Stimulated activated CD8-positive, alpha-beta memory T cell treated with anti-CD3 and anti-CD28 coated beads, Interleukin-15, amount 100 ng/mL, for 1 hour (primary cell): ENCODE data around the gene DBH.
"Not testable (repeated sequence)": the region's sequence is repeated elsewhere in the genome, so short reads cannot be mapped to it uniquely, and the experiment has no call there.

Experiments
- DNase-seq: peaks from one replicate; pipeline ENCODE4 v3.0.0-alpha.2; 2020; ENCODE audit warnings: low read depth

The DBH gene

DNA sequence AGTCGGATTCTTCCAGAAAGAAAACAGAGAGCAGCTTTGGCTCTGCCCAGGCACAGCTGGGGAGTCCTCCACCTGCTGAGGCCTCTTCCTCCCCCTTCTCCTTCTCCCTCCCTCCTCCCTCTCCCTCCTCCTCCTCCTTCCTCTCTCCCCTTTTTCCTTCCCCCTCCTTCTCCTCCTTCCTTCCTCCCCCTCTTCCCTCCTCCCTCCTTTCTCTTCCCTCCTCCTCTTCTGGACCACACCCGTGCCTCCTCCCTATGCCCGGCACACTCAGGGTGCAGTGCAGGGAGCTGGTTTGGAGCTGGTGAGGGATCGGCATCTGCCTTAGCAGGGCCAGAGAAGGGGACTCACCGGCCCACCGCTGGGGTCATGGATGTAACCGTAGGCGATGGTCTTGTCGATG lies 30.2 kb downstream of the DBH start:
- no peak for DNase-seq

DNA sequence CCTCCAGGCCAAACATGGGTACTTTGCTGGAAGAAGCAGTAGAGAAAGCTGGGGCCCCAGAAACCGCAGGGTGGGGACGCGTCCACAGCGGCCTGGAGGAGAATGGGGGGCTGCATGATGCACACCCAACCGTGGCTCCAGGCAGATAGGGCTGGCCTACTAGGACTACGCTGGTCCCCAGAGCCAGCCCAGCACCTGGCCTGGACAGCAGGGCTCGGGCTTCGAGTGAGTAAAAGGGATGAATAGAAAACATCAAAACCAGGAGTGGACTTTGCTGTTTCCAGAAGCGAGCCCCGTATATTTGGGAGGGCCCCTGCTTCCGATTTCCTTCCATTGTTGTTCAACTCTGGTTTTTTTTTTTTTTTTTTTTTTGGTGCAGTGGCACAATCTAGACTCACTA lies 30.7 kb downstream of the DBH start:
- DNase-seq, result no peak

GRCh38 chr9:133667759-133668450 lies 31.7 kb downstream of the DBH start:
- DNase-seq, result no peak

DNA sequence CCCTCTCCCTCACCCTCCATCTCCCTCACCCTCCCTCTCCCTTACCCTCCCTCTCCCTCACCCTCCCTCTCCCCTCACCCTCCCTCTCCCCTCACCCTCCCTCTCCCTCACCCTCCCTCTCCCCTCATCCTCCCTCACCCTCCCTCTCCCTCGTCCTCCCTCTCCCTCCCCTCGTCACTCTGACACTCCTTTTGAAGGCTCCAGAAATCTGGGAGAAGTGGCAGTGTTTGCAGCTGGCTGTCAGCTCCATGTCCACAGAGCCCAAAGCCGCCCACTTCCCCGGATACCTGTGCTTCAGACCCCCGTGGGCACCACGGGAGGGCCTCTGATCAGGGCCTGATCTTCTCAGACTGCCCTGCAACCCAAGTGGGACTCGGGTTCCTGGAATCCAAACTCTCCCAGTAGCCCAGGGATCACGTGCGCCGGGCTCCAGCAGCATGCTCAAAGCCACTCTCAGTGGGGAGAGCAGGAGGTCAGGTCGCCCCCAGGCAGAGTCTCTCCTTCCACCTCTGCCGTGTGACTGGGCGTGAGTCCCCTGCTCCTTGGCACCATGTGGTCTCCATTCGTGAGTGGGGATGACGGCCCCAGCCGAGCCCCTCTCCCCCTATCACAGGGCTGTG lies 33.1 kb downstream of the DBH start:
- DNase-seq, result no peak

DNA sequence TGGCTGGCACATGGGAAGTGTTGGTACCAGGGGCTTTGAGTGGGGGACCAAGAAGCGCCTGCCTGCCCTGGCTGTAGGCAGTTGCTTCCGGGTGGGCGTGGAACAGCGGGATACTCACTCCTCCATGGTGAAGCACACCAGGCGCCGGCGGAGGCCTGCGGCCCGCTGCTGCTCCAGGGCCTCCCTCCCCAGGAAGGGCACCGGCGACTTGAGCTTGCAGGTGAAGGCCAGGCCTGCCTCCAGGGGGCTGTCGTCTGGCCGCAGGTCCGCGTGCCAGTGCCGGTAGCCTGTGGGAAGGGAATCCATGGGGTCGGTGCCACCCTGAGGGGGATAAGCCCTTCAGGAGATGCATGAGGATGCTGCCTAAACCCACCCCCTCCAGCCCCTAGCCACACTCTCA lies 34.3 kb downstream of the DBH start:
- DNase-seq, result no peak

DNA sequence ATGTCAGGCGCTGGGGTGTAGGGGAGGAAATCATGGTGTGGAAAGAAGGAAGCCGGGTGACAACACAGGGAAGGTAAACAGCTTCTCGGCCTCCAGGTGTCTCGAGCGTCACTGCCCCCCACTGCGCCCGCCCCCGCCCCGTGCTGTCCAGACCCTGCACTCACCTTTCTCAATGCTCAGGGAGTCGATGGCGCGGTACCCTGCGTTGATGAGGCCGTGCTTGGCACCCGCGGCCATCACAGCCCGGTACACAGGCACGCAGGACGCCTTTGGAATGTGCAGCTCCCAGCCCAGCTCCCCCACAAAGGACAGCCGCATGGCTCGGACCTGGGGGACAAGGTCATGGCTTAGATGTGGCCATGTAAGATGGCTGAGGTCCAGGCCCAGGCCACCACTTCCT lies 35.2 kb downstream of the DBH start:
- DNase-seq, result no peak

DNA sequence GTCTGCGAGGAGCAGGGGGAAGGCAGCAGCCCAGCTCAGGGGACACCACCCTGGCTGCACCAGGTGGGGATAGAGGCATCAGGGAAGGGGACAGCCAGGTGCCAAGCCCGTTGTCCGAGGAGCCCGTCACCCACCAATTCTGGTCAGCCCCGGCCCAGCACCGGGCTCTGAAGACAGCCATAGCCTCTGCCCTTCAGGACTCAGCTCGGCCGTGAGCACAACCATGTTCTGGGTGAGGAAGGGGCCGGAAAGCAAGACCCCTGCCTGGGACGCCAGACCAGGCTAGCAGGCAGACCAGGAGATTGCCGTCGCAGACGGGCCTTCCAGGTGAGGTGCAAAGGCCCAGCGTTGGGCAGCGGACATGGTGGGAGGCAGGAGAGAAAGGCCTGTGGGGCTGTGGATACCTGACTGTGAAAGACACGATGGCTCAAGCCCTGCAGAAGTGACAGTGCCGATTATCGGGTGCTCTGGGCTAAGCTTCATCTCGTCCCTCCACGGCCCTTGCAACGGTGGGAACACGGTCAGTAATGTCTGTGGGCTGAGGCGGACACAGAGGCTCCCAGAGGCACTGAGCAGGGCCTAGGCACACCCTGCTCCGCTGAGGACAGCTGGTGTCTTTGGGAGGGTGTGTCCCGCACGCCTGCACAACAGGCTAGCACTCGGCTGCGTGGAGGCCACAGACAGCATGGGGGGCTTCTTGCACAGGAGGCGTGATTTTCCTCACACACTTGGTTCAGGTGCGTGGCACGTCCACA lies 36.5 kb downstream of the DBH start:
- no peak for DNase-seq

DNA sequence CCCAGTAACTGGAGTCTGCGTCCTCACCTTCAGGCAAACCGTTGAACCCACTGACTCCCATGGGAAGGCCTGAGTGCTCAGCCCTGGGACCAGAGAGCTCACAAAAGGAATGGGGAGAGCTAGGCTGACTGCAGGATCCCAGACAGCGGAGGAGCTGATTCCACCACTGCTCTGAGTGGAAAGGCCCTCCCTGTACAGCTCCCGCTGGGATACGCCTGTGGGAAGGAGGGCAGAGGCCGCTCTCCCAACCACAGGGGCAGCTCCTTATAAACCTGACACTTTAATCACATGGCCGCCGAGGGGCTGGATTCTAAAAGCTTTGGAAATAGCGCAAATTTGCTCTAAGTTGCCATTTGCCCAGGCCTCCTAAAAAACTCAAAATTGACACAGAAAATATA lies 37.1 kb downstream of the DBH start:
- DNase-seq, result no peak

DNA sequence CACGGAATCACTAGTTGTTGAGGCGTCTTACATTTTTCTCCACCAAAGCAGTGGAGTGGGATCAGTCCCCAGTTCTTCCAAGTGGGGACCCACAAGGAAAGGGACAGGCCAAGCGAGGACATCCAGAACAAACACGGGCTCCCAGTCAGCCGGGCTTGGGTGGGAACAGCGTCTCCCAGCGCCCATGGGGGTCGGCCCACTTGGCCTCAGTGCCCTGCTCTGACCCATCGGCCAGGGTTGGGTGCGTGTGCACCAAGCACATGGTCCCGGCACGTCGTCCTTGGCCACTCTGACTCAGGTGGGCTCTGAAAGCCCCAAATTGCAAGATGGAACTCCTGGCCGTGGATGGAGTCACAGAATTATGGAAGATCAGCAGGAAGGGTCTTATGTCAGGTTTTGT lies 37.9 kb downstream of the DBH start:
- DNase-seq, result no peak

DNA sequence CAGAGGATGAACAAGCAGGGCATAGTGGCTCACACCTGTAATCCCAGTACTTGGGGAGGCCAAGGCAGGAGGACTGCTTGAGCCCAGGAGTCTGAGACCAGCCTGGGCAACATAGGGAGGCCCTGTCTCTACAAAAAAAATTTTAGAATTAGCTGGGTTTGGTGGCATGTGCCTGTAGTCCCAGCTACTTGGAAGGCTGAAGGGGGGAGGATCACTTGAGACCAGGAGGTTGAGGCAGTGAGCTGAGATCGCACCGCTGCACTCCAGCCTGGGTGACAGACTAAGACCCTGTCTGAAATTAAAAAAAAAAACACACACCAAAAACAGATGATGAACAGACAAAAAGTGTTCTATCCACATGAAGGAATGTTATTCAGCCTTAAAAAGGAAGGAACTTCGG lies 39.6 kb downstream of the DBH start:
- DNase-seq, result not testable (repeated sequence)

DNA sequence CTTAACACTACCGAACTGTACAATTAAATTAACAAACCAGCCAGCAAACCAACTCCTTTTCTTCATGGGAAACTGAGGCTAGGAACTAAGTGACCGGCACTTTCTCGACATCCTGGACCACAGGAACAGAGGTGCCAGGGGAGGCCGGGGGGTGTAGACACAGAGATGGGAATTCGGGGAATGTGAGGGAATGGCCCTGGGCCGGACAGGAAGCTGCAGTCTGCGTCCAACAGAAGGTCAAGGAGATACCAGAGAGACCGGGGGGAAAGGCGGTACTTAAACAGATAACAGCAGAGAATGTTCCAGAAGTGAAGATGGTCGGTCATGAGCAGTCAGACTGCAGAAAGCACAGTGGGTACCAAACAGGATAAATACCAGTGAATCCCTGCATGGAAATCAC lies 40.3 kb downstream of the DBH start:
- DNase-seq, result no peak

DNA sequence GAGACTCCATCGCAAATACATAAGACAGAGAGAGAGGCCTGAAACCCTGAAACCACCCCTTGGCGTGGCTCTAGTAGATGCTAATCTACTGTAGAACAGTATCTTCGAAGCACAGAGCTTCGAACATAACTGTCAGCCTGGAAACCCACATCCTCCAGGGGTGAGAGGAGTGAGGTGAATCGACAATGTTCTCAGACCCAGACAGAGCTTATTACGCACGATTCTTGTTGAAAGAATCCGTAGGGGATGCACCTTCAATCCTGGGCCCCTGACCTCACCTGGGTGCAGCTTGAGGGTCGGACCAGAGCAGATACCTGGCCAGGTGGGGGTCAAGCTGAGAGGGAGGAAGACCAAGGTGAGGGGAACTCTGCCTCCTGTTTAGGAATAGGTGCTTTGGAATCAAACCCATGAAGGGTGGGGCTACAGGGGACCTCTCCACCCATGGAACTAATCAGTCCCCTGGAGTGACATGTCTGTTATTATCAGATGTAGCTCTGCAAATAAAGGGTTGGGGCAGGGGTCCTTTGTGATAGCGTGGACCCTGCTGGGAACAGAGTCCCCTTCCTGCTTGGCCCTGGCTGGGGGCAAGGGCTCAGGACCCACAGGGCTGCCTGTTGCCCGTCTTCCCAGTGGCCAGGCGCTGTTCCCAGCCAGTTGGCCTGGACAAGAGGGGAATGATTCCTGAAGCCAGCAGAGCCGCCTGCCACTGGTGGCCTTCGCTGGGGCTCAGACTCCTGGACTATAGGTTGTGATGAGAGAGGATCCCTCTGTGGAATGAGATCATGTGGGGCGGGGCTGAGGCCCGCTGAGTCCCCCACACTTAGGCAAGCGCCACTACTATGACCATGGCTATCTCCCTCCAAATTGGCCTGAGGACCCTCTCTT lies 41.2 kb downstream of the DBH start:
- no peak for DNase-seq

- no peak for DNase-seq
These were observed 42.9 kb downstream of the DBH start for GRCh38 chr9:133679056-133679455.

- DNase-seq, result no peak
These were observed 43.4 kb downstream of the DBH start for GRCh38 chr9:133679466-133680061.

DNA sequence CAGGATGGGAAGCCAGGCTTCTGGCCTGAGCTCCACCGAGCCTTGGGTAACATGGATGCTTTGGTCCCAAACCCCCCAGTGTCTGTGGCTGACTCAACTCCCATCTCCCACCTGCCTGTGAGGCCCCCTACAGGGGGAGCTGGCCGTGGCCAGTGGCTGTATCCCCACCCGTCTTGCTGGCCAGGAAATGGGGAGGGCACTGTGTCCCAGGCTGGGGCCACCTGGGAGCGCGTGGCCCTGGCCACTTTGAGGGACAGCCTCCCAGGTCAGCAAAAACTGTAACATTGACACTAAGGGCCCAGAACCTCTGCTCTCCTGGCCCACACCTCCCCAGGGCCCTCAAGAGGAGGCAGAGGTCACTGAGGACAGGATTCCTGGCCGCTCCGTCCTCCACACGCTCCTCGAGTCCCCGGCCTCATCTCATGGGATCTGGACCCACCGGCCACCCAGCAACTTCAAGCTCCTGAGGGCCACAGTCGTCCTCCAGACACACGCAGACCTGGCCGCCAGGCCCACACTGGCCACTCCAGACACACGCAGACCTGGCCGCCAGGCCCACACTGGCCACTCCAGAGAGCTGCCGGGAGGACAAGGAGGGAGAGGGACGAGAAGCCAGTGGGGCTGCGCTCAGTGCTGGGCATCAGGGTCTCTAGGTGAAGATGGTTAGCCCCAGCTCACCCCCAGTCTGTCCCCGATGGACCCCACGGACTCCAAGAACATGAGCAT lies 44.2 kb downstream of the DBH start:
- no peak for DNase-seq

GRCh38 chr9:133680976-133681657 lies 45.0 kb downstream of the DBH start:
- no peak for DNase-seq

GRCh38 chr9:133681658-133682306 lies 45.6 kb downstream of the DBH start:
- no peak for DNase-seq

- no peak for DNase-seq
These were observed 46.8 kb downstream of the DBH start for GRCh38 chr9:133682818-133683585.

GRCh38 chr9:133683586-133684120 lies 47.5 kb downstream of the DBH start:
- no peak for DNase-seq
